Measurements from ENCODE around the gene CBY1.

CBY1 gene

DNA sequence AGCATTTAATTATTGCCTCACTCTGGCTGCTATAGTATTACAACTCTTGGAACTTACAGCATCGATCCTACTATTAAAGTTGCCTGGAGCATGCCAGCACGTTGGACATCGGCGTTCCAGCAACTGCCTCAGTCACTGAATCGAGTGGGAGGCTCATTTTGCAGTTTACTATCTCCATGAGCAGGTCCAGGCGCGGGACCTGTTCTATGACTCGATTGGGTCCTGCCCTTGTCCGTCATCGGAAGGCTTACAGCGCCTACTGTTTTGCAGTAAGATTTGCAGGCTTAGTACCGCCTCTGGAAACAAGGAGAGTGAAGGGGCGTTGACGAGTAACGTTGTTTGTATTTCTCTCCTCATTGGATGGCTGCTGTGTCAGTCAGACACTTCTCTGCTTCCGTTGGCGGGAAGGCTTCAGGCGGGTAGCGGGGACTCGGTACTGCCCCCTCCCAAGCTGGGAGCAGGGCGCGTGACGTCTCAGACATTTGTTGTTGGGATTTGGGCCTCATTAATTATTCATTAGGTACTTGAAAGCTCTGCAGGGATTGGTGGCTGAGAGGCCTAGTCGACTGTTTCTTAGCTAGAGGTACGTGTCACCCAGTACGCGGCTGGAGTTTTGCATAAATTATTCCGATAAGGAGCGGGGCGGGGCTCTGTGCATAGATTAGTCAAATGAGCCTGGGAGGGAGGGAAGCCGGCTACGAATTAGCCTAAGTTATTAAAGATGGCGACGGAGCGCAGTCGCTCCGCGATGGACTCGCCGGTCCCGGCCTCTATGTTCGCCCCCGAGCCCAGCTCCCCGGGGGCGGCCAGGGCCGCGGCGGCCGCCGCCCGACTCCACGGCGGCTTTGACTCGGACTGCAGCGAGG is 49.0 kb downstream of the CBY1 start, which contains the start of gene GTPBP1:
GTPBP1 (plus strand) TSS at position 710 of the 866 bp plus-strand sequence; CDS start at position 722, 12 bp downstream.
- peak; percentile 100 for DNase-seq

DNA sequence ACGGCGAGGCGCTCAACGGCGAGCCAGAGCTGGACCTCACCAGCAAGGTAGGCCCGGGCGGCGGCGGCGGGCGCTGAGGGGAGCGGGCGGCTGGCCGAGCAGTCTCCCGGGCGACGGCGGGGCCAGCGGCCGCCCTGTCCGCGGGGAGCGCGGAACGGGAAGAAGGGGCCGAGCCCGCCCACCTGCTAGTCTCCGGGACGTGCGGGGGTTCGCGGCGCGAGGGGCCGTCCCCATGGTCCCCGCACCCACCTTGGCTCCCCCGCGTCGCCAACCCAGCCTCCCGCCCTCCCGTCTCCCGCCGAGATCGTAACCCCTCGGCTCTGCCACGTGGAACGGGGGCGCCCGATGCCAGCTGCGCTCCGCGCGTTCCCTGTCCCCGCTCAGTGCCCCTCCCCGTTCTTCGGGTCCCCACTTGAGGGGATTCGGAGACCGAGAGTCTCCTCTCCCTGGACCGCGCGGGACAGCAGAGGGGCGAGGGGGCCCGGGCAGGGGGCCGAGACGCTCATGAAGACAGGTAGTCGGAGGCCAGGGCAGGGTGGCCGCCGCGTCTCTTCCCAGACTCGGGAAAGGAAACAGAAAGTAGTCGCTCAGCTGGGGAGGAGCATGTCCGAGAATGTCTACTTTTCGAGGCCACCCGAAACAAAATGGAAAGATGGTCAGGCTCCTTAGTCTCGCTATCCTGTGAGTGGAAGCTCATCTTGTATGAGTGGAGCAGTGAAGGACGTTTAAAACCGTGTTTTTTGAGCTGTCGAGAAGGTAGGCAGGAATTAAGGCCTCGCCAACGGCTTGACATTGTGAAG is 49.9 kb downstream of the CBY1 start:
- DNase-seq, result peak; percentile 22

DNA sequence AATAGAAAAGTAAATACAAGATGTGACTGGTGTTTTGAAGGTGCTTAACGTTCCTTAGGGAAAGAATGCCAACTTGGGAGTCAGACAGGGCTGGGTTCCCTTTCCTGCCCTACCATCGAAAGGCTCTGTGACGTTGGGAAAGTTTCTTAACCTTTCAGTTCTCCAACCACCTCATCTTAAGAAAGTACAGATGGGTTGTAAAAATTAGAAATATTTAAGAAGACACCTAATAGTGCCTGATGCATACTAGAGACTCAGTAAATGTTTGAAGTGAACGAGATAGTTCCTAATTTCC is 50.4 kb downstream of the CBY1 start:
- DNase-seq, result no peak

DNA sequence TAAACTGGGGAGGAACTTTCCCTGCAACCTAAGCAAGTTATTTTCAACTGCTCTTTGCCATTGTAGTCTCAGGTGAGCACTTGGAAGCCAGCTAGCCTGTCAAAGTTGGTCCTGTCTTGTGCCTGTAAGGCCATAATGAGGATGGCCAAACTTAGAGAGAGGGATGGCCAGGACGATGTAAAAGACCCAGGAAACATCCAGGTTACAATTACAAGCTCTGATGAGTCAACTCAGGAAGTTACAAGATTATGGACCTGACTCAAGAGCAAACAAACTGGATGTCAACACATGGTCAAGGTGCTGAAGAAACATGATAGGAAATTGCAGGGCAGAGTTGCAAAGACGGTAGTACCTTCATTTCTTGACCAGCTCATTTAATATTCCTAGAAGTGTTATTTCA is 50.9 kb downstream of the CBY1 start:
- DNase-seq, result no peak

DNA sequence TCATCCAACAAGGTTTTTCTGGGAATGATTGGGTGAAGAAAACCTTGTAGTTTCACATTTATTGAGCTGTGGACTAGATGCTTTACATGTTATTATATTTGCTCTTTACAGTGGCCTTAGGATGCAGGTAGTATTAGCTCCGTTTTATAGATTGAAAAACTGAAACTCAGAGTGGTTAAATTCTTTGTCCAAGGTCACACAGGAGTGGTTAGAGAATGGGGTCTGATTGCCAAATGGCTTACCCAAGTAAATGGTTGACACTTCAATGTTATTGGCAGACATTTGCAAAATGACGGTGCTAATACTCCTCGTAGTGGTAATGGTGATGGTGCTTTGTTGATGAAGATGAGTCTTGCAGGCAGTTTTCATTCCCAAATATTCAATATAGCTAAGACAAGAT is 51.5 kb downstream of the CBY1 start:
- DNase-seq, result no peak

DNA sequence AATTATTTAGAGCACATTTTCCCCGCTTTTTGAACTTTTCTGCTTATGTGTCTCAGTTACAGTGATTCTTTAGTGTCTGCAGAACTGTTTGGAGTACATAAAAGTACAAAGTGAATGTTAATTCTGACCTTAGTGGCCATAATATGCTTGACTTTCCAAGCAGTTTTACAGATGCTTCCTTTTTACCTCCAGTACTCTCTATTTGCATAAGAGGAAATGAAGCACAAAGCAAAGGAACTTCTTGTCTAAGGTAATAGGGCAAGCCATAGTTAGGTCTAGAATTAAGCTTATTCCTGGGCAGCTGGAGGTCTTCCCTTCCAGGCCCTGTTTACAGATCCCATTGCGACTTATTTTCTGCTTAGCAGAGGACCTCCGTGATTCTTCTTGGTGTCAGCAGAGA is 52.9 kb downstream of the CBY1 start:
- no peak for DNase-seq

DNA sequence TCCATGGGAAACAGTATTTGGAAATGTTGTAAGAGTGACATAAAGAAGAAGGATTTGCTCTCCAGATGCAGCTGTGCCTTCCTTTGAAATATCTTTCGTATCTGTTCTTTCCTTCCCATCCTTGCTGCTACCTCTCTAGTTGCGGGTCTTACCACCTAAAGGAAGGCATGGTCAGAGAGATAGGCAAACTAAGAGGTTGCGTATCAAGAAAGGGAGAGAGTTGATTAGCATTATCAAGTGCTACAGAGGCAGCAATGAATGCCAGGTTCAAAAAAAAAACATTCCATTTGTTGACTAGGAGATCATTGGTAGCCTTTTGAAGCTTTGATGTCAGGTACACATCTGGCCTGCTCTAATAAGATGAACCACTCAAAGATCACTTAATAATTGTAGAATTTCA is 53.9 kb downstream of the CBY1 start:
- no peak for DNase-seq

DNA sequence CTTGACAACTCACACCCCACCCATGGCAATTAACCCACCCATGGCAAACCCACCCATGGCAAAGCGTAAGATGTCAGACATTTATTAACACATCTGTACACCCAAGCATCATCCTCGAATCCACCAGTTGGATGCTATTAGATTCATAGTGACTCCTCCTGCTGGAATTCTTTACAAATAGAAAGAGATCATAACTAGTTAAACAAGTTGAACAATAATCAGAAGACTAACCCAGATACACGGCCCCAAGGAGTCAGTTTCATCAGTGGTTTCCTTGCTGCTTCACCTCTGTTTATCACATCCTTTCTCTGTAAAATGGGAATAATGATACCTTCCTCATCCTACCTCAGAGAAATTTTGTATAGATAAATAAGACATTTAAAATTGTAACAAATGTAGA is 54.4 kb downstream of the CBY1 start:
- DNase-seq, result no peak

DNA sequence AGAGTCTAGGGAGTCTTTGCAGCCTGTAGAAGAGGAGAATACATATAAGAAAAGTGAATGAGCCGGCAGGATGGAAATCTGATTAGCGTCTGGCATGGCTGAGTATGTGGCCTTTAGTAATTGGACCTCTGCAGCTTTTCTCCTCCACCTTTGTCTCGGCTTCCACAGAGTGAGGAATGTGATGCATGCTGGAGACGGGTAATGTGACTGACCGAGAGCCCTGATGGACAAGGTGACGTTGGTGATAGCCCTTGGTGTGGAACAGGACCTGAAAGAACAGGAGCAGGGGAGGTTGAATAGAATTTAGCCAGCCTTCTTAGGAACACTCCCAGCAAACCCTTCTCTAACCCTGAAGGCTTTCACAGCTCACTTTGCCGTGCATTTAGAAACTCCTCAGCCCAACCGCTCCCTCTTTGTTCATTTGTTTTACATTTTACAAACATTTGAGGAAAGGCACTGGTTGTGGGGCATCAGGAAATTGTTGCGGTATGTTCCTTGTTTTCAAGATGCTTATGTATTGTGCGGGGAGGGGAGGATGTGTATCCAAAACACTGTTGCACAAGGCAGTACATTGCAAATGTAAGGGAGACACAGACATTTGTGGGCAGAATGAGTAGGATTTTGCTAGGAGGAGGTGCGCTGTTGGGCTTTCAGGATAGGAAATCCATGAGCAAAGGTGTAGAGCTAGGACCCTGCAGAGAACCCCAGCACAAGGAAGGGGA is 56.2 kb downstream of the CBY1 start:
- no peak for DNase-seq

DNA sequence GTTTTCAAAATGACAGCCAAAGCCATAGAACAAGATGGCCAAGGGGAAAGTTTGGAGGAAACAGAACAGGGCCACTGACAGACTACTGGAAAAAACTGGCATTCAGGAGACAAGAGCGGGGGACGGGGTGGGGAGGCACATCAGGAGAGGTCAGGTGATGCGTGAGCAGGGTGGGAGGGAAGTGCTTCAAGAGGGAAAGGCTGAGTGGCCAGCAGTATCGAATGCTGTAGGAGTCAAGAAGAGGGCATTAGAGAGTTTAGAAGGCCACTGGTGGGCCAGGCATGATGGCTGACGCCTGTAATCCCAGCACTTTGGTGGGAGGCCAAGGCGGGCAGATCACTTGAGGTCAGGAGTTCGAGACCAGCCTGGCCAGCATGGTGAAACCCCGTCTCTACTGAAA is 57.5 kb downstream of the CBY1 start:
- no peak for DNase-seq

DNA sequence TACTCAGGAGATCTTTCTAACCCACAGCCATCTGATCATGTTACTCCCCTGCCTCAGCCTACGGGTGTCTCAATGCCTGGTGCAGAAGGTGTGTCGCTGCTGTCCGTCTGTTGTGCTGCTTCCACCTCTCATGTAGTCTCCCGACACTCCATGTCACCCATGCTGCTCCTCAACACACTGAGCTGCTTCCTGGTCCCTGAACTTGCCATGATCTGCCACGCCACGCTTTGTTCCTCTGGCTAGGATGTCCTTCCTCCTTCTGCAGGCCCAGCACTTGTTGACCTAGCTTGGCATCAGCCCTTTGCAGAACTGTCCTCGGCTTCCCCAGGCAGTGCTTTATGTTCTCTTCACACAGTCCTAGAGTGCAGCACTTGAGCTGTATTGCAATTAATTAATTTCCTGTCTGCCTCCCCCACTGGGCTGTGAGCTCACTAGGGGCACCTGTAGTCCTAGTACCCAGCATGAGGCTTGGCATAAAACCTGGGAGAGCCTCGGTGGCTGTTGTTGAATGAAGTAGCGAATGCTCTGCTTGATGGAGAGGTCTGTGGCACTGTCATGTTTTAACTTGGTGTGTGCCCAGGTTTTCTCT is 58.8 kb downstream of the CBY1 start:
- no peak for DNase-seq

DNA sequence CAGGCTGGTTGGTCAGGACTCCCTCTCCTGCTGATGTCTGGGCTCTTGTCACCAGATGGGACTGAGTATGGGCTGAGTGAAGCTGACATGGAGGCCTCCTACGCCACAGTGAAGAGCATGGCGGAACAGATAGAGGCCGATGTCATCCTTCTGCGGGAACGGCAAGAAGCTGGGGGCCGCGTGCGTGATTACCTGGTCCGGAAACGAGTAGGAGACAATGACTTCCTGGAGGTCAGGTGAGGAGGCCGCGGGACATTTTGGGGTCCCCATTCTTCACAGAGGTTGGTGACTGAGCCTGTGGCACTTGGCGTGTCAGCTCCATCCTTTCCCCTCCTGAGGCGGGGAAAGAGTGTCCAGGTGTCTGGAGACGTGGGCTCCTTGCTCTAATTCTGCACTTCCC is 59.4 kb downstream of the CBY1 start:
- no peak for DNase-seq

DNA sequence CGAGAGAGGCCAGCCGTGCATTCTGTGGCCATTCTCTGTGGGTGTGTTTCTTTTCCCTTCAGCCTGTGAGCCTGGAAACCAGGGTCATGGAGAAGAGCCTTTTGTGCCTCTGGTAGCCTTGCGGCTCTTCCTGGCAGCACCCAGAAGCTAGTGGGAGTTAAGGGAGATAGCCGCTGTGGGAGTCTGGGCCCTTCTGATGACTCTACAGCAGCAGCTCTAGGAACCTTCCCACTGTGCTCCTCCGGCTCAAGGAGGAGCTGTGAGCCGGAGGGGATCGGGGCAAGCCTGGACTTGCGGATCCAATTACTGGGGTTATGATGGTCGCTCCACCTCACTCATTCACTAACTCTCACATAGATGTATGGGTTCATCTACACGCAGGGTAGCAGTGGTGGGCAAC is 59.8 kb downstream of the CBY1 start:
- DNase-seq, result no peak

DNA sequence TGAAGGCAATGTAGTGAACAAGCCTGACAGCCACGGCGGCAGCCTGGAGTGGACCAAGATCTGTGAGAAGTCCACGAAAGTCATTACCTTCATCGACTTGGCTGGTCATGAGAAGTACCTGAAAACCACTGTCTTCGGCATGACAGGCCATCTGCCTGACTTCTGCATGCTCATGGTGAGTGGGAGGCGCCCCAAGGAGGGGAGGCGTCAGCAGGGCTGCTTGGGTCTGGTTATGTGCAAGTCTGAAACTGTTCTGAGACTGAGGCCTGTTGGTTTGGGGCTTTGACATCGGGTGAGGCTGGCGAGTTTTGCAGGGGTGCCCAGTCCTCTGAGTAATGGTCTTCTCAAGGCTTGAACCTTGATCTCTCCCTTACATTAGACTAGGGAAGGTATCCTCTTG is 60.4 kb downstream of the CBY1 start:
- DNase-seq, result no peak

DNA sequence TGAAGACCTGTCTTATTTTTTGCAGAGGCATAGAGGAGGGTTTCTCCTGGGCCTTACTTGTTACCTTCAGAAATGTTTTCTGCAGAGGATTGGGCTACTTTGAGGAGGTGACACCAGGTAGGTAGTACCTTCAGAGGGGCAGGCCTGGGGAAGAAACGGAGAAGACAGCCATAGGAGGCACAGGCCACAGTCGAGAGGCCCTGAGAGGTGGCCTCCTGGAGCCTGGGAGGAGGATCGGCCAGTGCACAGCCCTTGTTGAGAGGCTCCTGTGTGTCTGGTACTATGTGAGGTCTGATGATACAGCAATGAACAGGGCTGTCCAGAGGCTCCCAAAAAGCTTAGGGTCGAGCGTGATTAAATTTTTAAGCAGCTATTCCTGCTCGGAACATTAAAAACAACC is 60.8 kb downstream of the CBY1 start:
- DNase-seq, result no peak

DNA sequence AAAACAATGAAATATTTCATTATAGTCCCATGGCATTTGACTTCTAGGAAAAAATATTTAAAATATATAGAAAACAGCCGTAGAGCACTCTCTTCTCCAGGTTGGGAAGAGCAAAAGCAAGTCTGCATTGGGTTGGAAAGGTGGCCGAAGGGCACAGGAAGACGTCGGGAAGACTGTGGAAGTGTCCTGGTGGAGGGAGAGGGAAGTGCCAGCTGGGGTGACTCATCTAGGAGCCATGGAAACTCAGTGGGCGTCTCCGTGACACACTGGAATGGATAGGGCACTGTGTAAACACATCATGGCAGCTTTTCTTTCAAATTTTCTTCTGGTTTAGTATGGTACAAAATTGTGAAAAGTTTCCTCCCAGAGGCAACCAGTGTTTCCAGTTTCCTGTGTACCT is 62.0 kb downstream of the CBY1 start:
- DNase-seq, result peak; percentile 42

DNA sequence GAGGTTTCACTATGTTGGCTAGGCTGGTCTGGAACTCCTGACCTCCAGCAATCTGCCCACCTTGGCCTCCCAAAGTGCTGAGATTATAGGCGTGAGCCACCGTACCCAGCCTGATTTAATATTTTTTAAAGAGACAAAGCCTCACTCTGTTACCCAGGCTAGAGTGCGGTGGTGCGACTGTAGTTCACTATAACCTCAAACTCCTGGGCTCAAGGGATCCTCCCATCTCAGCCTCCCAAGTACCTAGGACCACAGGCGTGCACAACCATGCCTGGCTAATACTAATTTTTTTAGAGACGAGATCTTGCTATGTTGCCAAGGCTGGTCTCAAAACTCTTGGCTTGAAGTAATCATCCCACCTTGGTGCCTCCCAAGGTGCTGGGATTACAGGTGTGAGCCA is 62.8 kb downstream of the CBY1 start:
- DNase-seq, result no peak

DNA sequence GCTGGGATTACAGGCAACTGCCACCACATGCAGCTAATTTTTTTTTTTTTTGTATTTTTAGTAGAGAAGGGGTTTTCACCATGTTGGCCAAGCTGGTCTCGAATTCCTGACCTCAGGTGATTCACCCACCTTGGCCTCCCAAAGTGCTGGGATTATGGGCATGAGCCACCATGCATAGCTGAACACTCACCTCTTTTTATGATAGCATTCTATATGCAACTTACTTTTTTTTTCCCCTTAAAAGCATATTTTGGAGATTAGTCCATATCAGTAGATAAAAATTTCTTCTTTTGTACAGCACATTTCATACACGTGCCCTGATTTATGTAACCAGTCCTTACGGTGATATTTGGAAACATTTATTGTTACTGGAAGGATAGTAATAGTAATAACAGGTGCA is 63.9 kb downstream of the CBY1 start:
- DNase-seq, result no peak

DNA sequence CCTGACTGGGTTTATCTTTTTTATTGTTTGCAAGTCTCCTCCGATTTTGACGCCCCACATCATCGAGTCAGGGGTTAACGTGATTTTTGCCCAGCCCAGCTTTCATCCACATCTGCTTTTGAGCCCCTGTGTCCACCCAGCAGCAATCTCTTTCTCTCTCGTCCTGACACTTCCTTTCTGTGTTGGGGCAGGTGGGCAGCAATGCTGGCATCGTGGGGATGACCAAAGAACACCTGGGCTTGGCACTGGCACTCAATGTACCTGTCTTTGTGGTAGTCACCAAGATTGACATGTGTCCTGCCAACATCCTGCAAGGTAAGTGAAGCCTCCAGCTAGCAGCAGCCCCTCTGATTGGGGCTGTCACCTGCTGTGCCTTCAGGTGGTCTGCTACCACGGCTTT is 65.1 kb downstream of the CBY1 start:
- DNase-seq, result no peak

Measured in fibroblast of upper back skin (primary cell).